Subcutaneous adipose tissue (tissue), 4 donors: Measurements from ENCODE around the gene OSBPL9. TPM values are rescaled to one million over a fixed set of nuclear protein-coding genes. Genes with fewer than 3 reads are reported as not detected.

Experiments
- total RNA-seq, 4 donors: library from RNA; depleted of rRNA; stranded (reverse); fragments of >200 nt; gene quantifications; one replicate each; pipeline ENCODE4 v1.1.0, GENCODE V29; 2016
- TF ChIP-seq, protein P1 (sequence below): fragments of 450-650 bp; IDR thresholded peaks from one replicate; pipeline ENCODE4 v1.5.1; 2016; ENCODE audit warnings: low read depth, mild to moderate bottlenecking, control low read depth, antibody characterized with exemption, moderate library complexity

The OSBPL9 gene, protein sequence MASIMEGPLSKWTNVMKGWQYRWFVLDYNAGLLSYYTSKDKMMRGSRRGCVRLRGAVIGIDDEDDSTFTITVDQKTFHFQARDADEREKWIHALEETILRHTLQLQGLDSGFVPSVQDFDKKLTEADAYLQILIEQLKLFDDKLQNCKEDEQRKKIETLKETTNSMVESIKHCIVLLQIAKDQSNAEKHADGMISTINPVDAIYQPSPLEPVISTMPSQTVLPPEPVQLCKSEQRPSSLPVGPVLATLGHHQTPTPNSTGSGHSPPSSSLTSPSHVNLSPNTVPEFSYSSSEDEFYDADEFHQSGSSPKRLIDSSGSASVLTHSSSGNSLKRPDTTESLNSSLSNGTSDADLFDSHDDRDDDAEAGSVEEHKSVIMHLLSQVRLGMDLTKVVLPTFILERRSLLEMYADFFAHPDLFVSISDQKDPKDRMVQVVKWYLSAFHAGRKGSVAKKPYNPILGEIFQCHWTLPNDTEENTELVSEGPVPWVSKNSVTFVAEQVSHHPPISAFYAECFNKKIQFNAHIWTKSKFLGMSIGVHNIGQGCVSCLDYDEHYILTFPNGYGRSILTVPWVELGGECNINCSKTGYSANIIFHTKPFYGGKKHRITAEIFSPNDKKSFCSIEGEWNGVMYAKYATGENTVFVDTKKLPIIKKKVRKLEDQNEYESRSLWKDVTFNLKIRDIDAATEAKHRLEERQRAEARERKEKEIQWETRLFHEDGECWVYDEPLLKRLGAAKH
- total RNA-seq = 100 to 1,000 TPM in 2 of 4 donors, 10 to 100 TPM in 2; 75.2 to 197 (median 96.6) TPM

DNA sequence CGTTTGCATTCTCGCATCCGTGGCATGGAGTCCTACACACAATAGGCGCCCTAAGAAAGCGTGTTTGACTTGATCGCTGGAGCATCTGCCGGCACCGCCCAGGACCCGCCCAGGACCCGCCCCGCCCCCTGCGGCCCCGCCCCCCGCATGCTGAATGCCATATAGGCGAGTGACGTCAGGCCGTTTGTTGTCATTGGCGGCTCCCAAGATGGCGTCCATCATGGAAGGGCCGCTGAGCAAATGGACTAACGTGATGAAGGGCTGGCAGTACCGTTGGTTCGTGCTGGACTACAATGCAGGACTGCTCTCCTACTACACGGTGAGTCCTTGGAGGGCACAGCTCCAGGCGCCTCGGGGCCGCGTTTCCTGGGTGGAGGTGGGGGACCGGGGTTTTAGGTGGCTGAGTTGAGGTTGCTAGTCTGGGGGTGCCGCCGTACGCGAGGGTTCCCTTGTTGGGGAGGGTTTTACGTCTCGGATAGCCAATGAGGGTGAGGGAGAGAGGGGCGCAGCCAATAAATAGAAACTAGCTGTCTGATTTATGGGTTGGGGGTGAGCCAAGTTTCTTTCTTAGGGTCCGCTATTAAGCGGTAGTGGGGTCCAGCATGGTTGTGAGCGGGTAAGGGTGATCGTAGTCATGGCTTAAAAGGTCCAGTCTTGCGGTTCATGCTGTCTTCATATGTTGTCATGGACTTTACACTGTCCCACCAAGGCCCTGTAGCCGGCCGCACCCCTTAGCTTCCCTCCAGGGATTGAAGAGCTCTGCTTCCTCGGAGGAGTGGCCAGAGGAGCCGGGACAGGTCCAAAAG lies at the start of gene OSBPL9:
OSBPL9 (plus strand) TSS at position 190 of the 806 bp plus-strand sequence; CDS start at position 209, 19 bp downstream.
- TF ChIP-seq, protein P1, sequence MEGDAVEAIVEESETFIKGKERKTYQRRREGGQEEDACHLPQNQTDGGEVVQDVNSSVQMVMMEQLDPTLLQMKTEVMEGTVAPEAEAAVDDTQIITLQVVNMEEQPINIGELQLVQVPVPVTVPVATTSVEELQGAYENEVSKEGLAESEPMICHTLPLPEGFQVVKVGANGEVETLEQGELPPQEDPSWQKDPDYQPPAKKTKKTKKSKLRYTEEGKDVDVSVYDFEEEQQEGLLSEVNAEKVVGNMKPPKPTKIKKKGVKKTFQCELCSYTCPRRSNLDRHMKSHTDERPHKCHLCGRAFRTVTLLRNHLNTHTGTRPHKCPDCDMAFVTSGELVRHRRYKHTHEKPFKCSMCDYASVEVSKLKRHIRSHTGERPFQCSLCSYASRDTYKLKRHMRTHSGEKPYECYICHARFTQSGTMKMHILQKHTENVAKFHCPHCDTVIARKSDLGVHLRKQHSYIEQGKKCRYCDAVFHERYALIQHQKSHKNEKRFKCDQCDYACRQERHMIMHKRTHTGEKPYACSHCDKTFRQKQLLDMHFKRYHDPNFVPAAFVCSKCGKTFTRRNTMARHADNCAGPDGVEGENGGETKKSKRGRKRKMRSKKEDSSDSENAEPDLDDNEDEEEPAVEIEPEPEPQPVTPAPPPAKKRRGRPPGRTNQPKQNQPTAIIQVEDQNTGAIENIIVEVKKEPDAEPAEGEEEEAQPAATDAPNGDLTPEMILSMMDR = no peak

DNA sequence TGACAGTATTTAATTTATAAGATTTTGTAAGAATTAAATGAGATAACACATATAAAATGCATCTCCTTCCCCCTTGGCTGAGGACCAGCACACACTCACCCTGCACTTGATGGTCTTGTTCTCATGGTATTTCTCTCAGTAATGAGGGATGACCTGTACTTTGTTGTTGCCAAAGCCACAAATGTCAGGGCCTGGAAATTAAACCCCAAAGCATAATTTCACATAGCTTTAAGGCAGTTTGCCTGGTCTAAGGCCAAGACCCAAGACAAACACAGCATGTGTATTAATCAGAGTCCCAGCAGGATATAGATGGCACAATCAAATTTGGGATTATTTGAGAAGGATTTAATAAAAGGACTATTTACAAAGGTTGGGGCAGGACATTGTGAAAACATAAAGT lies 49.2 kb upstream of the OSBPL9 start:
- TF ChIP-seq, protein P1 = no peak

DNA sequence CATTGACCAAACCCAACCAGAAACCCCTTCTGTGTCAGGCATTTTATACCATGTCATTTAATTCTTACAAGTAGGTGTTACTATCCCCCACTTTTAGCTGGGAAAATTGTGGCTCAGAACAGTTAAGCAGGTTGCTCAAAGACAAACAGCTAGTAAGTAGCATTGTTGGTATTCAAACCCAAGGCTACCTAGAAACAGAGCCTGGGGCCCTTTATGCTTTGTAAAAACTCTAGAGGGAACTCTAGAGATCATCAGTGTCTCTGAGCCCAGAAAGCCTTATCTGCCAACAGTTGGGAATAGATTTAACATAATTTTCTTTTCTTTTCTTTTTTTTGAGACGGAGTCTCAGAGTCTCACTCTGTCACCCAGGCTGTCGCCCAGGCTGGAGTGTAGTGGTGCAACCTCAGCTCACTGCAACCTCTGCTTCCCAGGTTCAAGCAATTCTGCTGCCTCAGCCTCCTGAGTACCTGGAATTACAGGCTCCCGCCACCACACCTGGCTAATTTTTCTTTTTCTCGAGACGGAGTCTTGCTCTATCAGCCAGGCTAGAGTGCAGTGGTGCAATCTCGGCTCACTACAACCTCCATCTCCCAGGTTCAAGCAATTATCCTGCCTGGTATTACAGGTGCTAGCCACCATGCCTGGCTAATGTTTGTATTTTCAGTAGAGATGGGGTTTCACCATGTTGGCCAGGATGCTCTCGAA lies 48.5 kb upstream of the OSBPL9 start:
- TF ChIP-seq, protein P1 = no peak

DNA sequence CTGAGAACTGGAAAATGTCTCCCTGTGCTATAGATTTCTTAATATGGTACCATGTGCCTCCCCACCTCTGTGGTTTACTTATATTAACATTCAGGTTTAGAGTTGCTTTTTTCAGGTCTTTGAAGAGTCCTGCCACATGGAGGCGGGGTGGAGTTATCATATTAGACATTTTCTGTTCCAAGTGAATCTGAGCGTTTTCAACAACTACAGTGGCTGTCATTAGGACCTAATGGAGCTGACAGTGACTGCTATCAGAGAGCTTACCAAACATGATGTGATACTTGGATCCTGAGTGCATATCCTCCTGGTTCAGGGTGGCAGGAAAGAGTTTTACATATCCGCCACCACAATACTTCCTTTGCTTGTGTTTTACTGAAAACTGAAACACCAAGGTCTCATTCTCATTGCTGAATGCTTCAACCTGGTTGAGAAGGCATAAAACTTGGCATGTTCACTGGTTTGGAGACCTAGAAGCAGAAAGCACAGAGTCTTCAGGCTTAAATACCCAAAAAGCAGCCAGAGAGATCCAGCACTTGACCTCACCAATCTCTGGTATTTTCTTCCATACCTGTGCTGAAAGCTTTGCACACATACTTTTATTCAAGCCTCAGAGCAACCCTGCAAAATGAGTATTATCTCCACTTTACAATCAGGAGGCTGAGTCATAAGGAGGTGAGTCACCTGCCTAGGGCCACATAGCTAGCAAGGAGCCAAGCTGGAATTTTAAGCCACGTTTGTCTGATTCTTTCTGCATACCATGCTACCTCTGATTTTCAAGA lies 47.4 kb upstream of the OSBPL9 start:
- TF ChIP-seq, protein P1 = no peak

DNA sequence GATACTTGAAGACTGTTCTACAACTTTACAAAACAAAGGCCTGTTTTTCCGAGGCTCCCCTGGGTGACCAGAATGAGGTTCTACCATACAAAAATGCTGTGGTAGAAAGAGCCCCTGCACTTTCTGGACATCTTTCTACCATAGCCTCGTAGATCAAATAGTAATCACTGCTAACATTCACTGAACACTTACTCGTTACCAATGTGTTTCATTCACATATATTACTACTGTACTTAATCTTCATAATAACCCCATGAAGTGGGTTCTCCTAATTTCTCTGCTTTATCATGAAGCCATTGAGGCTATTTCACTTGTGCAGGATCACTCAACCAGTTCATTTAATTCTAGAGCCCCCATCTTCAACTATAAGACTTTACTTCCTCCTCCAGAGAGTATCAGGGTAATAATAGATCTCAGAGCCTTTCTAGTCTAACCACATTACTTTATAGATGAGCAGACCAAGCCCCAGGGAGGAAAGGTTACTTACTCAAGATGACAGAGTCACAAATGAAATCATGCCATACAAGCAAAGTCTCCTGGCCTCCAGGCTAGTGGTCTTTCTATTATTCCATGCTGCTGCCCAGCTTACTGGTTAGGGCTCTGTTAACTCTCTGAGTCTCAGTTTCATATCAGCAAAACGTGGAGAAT lies 46.7 kb upstream of the OSBPL9 start:
- TF ChIP-seq, protein P1 = no peak

DNA sequence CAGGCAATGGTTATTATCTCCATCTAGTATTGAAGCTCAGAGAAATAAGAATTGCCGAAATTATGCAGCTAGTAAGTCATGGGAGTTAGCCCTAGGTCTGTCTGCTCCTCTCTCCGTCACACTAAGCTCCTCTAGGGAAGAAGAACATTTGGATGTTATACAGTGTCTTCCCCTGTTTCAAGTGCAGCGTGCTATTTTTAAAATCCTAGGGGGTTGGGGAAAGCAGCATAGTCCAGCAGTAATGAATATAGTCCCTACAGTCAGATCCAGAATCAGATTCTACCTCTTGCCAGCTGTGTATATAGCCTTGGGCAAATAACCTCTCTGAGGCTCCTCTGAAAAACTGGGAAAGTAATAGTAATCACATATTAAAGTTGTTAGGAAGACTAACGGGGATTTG lies 44.5 kb upstream of the OSBPL9 start:
- TF ChIP-seq, protein P1 = no peak
